HG03558 (cell line): ENCODE results near the gene ANKZF1.
"Not testable (repeated sequence)": the region's sequence is repeated elsewhere in the genome, so short reads cannot be mapped to it uniquely, and the experiment has no call there.

Source experiments
- ATAC-seq: cut with Tn5 transposase; IDR thresholded peaks from one replicate; pipeline ENCODE4 v1.9.1; 2021; ENCODE audit warnings: moderate number of reproducible peaks; ENCODE audit not compliant: unreplicated experiment; ENCODE audit errors: extremely low read depth

Gene ANKZF1

GRCh38 chr2:219229305-219230058 lies at the start of gene ANKZF1, which contains the start of gene ATG9A:
ANKZF1 (plus strand) TSS chr2:219229806; CDS start chr2:219230258, 452 bp downstream.
ATG9A (minus strand) TSS chr2:219229636; CDS start chr2:219228024, 1,612 bp downstream.
- ATAC-seq: peak; percentile 85

- ATAC-seq: no peak
Observed at GRCh38 chr2:219180961-219181360, 48.6 kb upstream of the ANKZF1 start.

GRCh38 chr2:219181531-219181930 lies 48.1 kb upstream of the ANKZF1 start:
- no peak for ATAC-seq

GRCh38 chr2:219182331-219183150 lies 47.1 kb upstream of the ANKZF1 start:
- ATAC-seq: no peak

- no peak for ATAC-seq
Observed at GRCh38 chr2:219183151-219183772, 46.3 kb upstream of the ANKZF1 start.

GRCh38 chr2:219184121-219184520 lies 45.5 kb upstream of the ANKZF1 start:
- ATAC-seq: no peak

- ATAC-seq: no peak
Observed at GRCh38 chr2:219186754-219187456, 42.7 kb upstream of the ANKZF1 start.

GRCh38 chr2:219197388-219197787 lies 32.2 kb upstream of the ANKZF1 start:
- no peak for ATAC-seq

- no peak for ATAC-seq
Observed at GRCh38 chr2:219198974-219199373, 30.6 kb upstream of the ANKZF1 start.

- no peak for ATAC-seq
Observed at GRCh38 chr2:219199470-219200211, 30.0 kb upstream of the ANKZF1 start.

- ATAC-seq: not testable (repeated sequence)
Observed at GRCh38 chr2:219200502-219201326, 28.9 kb upstream of the ANKZF1 start.

- not testable (repeated sequence) for ATAC-seq
Observed at GRCh38 chr2:219201331-219201730, 28.3 kb upstream of the ANKZF1 start.

- no peak for ATAC-seq
Observed at GRCh38 chr2:219204425-219205164, 25.0 kb upstream of the ANKZF1 start.

- no peak for ATAC-seq
Observed at GRCh38 chr2:219205165-219205538, 24.5 kb upstream of the ANKZF1 start.

GRCh38 chr2:219205981-219206327 lies 23.7 kb upstream of the ANKZF1 start:
- no peak for ATAC-seq

GRCh38 chr2:219206328-219207133 lies 23.1 kb upstream of the ANKZF1 start, which contains the start of gene ZFAND2B:
ZFAND2B (plus strand) TSS chr2:219206782; CDS start chr2:219206988, 206 bp downstream.
- ATAC-seq: peak; percentile 83
